Brain microvascular endothelial cell (primary cell): ENCODE results near the gene SFSWAP.

Experiments
- DNase-seq: peaks from one replicate; pipeline ENCODE4 v3.0.0-alpha.2; 2020
- H3K27ac ChIP-seq: fragments of 250-450 bp; sonication (Bioruptor Pico); 2 replicates; pipeline ENCODE4 v1.5.1; 2020; ENCODE audit warnings: mild to moderate bottlenecking, moderate library complexity
- H3K27me3 ChIP-seq: fragments of 250-450 bp; sonication (Bioruptor Pico); replicated peaks from 2 replicates; pipeline ENCODE4 v1.5.1; 2020; ENCODE audit warnings: mild to moderate bottlenecking
- H3K36me3 ChIP-seq: fragments of 250-450 bp; sonication (Bioruptor Pico); replicated peaks from 2 replicates; pipeline ENCODE4 v1.5.1; 2020; ENCODE audit warnings: mild to moderate bottlenecking
- H3K4me3 ChIP-seq: 2 replicates; pipeline ENCODE4 v1.5.1; 2011; ENCODE audit warnings: low read depth, mild to moderate bottlenecking, control low read depth, low read length, moderate library complexity
- CTCF ChIP-seq: IDR thresholded peaks from 2 replicates; pipeline ENCODE4 v1.5.1; 2011; ENCODE audit warnings: low read depth, mild to moderate bottlenecking, moderate library complexity, low read length, control low read depth, inconsistent platforms; ENCODE audit errors: missing control alignments
- in situ Hi-C: cut with HindIII; loops from 2 replicates; pipeline ENCODE4 v1.10.0; 2017; ENCODE audit warnings: low sequenced_read_pairs, low pct_ligation_motif_present

The SFSWAP gene

DNA sequence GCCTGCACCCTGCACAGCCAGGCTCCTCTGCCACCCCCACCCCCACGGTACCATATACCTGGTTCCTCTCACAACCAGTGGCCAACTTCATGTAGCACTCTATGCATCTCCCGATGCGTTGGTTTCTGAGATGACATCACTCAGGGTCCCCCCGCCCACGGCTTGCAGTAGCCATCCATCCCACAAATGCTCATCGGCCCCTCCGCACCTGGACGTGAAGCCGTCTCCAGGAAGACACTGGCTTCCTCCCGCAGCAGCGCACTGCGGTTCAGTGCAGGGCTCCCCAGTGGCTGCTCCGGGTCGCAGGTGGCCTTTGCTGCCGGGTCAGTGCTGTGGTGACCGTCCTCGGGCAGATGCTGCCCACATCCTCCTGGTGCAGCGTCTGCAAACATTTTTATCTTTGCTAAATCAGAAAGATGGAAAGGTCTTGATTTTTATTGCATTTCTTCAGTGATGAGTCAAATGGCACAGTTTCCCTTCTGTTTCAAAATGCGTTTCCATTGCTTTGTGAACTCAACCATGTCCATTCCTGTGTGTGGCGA, 89.8 kb downstream of the SFSWAP start:
- H3K4me3 ChIP-seq = no peak overlapping the region
- H3K27me3 ChIP-seq = no peaks in the 10 kb centered on the region
- in situ Hi-C loops = no loop called here
- H3K27ac ChIP-seq = no peak overlapping the region
- H3K36me3 ChIP-seq = peaks cover 9% of the 10 kb centered on the region
- no peak for DNase-seq
- TF ChIP-seq CTCF = no peak

DNA sequence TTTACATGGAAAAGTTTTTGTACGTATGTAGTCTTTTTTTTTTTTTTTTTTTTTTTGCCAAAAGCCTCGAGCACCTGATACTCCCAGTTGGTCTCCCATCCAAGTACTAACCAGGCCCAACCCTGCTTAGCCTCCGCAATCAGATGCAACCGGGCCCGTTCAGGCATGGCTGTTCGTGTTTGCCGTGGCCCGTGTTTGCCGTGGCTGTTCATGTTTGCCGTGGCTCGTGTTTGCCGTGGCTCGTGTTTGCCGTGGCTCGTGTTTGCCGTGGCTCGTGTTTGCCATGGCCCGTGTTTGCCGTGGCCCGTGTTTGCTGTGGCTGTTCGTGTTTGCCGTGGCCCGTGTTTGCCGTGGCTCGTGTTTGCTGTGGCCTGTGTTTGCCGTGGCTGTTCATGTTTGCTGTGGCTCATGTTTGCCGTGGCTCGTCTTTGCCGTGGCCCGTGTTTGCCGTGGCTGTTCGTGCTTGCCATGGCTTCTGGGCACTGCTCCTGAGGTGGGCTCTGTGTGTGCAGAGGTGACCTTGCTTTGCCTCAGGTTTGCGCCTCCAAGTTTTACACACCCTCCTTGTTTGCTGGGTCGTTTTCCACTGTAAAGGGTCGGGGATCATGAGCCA, 90.5 kb downstream of the SFSWAP start:
- Histone ChIP-seq H3K27me3 (no peaks in the 10 kb centered on the region), H3K36me3 (peaks cover 9% of the 10 kb centered on the region), H3K27ac (no peak overlapping the region), H3K4me3 (no peak overlapping the region)
- no peak for DNase-seq
- in situ Hi-C loops = no loop called here
- TF ChIP-seq CTCF = no peak

GRCh38 chr12:131803961-131804521, 93.2 kb downstream of the SFSWAP start:
- no peak overlapping the region for H3K27ac ChIP-seq
- peak; percentile 18 for DNase-seq
- no peak for TF ChIP-seq CTCF
- H3K27me3 ChIP-seq = no peaks in the 10 kb centered on the region
- H3K36me3 ChIP-seq = peaks cover 9% of the 10 kb centered on the region
- in situ Hi-C loops = no loop called here
- no peak overlapping the region for H3K4me3 ChIP-seq

DNA sequence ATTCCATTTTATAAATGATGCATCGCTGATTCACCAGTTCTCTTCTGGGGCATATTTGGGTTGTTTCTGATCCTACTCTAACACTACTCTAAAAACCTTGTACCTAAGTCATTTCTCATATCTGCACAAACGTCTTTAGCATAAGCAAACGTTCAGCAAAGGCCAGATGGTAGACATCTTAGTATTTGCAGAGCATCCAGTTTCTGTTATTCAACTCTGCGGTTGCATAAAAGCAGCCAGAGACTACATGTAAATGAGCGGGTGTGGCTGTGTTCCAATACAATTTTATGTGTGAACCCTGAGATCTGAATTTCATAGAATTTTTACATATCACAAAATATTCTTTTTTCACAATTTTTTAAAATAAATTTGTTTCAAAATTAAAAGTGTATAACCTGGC, 94.5 kb downstream of the SFSWAP start:
- Histone ChIP-seq H3K4me3 (no peak overlapping the region), H3K27ac (no peak overlapping the region), H3K27me3 (no peaks in the 10 kb centered on the region), H3K36me3 (peaks cover 3% of the 10 kb centered on the region)
- no peak for TF ChIP-seq CTCF
- in situ Hi-C loops = no loop called here
- no peak for DNase-seq

DNA sequence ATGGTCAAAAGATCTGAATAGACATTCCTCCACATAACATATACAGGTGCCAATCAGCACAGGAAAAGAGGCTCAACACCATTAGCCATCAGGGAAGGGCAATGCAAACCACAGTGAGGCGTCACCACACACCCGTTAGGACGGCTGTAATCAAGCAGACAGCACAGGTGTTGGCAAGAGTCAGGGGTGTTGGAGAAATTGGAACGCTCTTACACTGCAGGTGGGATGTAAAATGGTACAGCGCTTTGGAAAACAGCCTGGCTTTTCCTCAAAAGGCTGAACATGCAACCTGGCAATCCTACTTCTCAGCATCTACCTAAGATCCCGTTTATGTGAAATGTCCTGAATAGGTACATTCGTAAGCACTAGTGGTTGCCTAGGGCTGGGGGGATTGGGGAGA, 95.8 kb downstream of the SFSWAP start:
- Histone ChIP-seq H3K4me3 (no peak overlapping the region), H3K27ac (no peak overlapping the region), H3K27me3 (no peaks in the 10 kb centered on the region), H3K36me3 (peaks cover 3% of the 10 kb centered on the region)
- in situ Hi-C loops = no loop called here
- DNase-seq = no peak
- no peak for TF ChIP-seq CTCF
